Mesothelial cell of epicardium (in vitro differentiated cells): ENCODE data around the gene BLTP1. TPM values are rescaled to one million over a fixed set of nuclear protein-coding genes. Genes with fewer than 3 reads are reported as not detected.
"Not testable (repeated sequence)": the region's sequence is repeated elsewhere in the genome, so short reads cannot be mapped to it uniquely, and the experiment has no call there.

ENCODE experiments used
- DNase-seq, 2 experiments: peaks; one replicate each; pipeline ENCODE4 v3.0.0; 2021; ENCODE audit warnings: low spot score in 2 of 2; ENCODE audit not compliant: unreplicated experiment in 2 of 2
- H3K27ac Mint-ChIP-seq: 2 replicates; pipeline ENCODE4 v1.8.0; 2021; ENCODE audit warnings: mixed read lengths
- H3K27me3 Mint-ChIP-seq: 2 replicates; pipeline ENCODE4 v1.8.0; 2021; ENCODE audit warnings: low read depth, mixed read lengths
- H3K36me3 Mint-ChIP-seq: 2 replicates; pipeline ENCODE4 v1.8.0; 2021; ENCODE audit warnings: mixed read lengths
- H3K4me1 Mint-ChIP-seq: 2 replicates; pipeline ENCODE4 v1.8.0; 2021; ENCODE audit warnings: mixed read lengths
- H3K4me3 Mint-ChIP-seq: 2 replicates; pipeline ENCODE4 v1.8.0; 2021; ENCODE audit warnings: mild to moderate bottlenecking, moderate library complexity, mixed read lengths
- H3K9me3 Mint-ChIP-seq: 2 replicates; pipeline ENCODE4 v1.8.0; 2021; ENCODE audit warnings: mixed read lengths
- CTCF ChIP-seq: fragments of 200-600 bp; sonication (generic); IDR thresholded peaks from one replicate; pipeline ENCODE4 v1.5.0; 2021; ENCODE audit warnings: antibody characterized with exemption; ENCODE audit not compliant: unreplicated experiment
- total RNA-seq: library from RNA; stranded (reverse); gene quantifications from 3 replicates; pipeline ENCODE4 v1.2.1, GENCODE V29; 2021

The BLTP1 gene
- 66.7 to 75.7 TPM (median 68.2 TPM) in 3 replicates for total RNA-seq

GRCh38 chr4:122151982-122152710 lies at the start of gene BLTP1:
TSS of gene BLTP1 (plus strand) at chr4:122152331. CDS start at chr4:122170648, 18,317 bp downstream.
- peak within 1 kb of the TSS; percentile 87 for H3K4me3 Mint-ChIP-seq
- peaks cover 8% of the 10 kb centered on the region for H3K27me3 Mint-ChIP-seq
- TF ChIP-seq CTCF, result no peak
- H3K27ac Mint-ChIP-seq, result peak within 1 kb of the TSS; percentile 98
- H3K4me1 Mint-ChIP-seq, result peaks cover 16% of the 10 kb centered on the region
- peaks cover 14% of the 10 kb centered on the region for H3K9me3 Mint-ChIP-seq
- peak; percentile 82 to 92 for DNase-seq
- H3K36me3 Mint-ChIP-seq, result peaks cover 19% of the 10 kb centered on the region

- H3K4me1 Mint-ChIP-seq, result peaks cover 4% of the 10 kb centered on the region
- H3K27ac Mint-ChIP-seq, result no peak overlapping the region
- H3K36me3 Mint-ChIP-seq, result no peaks in the 10 kb centered on the region
- no peak for TF ChIP-seq CTCF
- no peak for DNase-seq
- H3K27me3 Mint-ChIP-seq, result peaks cover 2% of the 10 kb centered on the region
- no peaks in the 10 kb centered on the region for H3K9me3 Mint-ChIP-seq
- no peak overlapping the region for H3K4me3 Mint-ChIP-seq
These were observed 47.9 kb upstream of the BLTP1 start for GRCh38 chr4:122104184-122104583.

GRCh38 chr4:122107680-122108079 lies 44.5 kb upstream of the BLTP1 start:
- H3K9me3 Mint-ChIP-seq, result no peaks in the 10 kb centered on the region
- no peak overlapping the region for H3K4me3 Mint-ChIP-seq
- no peak overlapping the region for H3K27ac Mint-ChIP-seq
- no peaks in the 10 kb centered on the region for H3K4me1 Mint-ChIP-seq
- TF ChIP-seq CTCF, result no peak
- no peaks in the 10 kb centered on the region for H3K36me3 Mint-ChIP-seq
- H3K27me3 Mint-ChIP-seq, result peaks cover 2% of the 10 kb centered on the region
- DNase-seq, result no peak

GRCh38 chr4:122110304-122110703 lies 41.8 kb upstream of the BLTP1 start:
- H3K27me3 Mint-ChIP-seq, H3K9me3 Mint-ChIP-seq, DNase-seq: not testable (repeated sequence)

GRCh38 chr4:122117743-122118142 lies 34.4 kb upstream of the BLTP1 start:
- no peak for TF ChIP-seq CTCF
- no peaks in the 10 kb centered on the region for H3K36me3 Mint-ChIP-seq
- no peak for DNase-seq
- H3K27ac Mint-ChIP-seq, result no peak overlapping the region
- no peaks in the 10 kb centered on the region for H3K4me1 Mint-ChIP-seq
- no peaks in the 10 kb centered on the region for H3K9me3 Mint-ChIP-seq
- no peak overlapping the region for H3K4me3 Mint-ChIP-seq
- H3K27me3 Mint-ChIP-seq, result peaks cover 2% of the 10 kb centered on the region

More at GRCh38 chr4:122110304-122110703, 41.8 kb upstream of the BLTP1 start:
- H3K4me1 Mint-ChIP-seq, H3K4me3 Mint-ChIP-seq, H3K36me3 Mint-ChIP-seq, H3K27ac Mint-ChIP-seq: not testable (repeated sequence)

GRCh38 chr4:122118243-122118642 lies 33.9 kb upstream of the BLTP1 start:
- peaks cover 2% of the 10 kb centered on the region for H3K27me3 Mint-ChIP-seq
- H3K4me3 Mint-ChIP-seq, result no peak overlapping the region
- no peaks in the 10 kb centered on the region for H3K4me1 Mint-ChIP-seq
- TF ChIP-seq CTCF, result no peak
- H3K9me3 Mint-ChIP-seq, result no peaks in the 10 kb centered on the region
- H3K36me3 Mint-ChIP-seq, result no peaks in the 10 kb centered on the region
- H3K27ac Mint-ChIP-seq, result no peak overlapping the region
- DNase-seq, result no peak
